Measurements from ENCODE around the gene SSH2.
"Not testable (repeated sequence)": the region's sequence is repeated elsewhere in the genome, so short reads cannot be mapped to it uniquely, and the experiment has no call there.

The SSH2 gene

DNA sequence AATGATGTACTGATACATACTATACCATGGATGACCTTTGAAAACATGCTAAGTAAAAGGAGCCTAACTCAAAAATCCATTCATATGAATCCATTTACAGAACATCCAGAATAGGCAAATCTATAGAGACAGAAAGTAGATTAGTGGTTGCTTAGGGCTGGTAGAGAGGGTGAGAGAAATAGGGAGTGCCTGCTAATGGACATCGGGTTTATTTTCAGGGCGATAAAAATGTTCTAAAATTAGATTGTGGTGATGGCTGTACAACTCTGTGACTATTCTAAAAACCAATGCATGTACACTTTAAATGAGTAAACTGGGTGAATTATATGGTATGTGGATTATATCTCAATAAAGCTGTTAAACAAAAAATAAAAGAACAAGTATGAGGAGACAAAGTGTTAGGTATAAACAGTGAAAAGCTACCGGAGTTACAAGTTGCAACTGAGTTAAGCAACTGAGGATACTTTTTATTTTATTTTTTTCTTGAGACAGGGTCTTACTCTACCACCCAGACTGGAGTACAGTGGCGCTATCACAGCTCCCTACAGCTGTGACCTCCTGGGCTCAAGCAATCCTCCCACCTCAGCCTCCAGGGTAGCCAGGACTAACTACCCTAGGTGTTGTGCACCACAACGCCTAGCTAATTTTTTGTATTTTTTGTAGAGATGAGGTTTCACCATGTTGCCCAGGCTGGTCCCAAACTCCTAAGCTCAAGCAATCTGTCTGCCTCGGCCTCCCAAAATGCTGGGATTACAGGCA, 231.8 kb downstream of the SSH2 start:
- DNase-seq: no peak

DNA sequence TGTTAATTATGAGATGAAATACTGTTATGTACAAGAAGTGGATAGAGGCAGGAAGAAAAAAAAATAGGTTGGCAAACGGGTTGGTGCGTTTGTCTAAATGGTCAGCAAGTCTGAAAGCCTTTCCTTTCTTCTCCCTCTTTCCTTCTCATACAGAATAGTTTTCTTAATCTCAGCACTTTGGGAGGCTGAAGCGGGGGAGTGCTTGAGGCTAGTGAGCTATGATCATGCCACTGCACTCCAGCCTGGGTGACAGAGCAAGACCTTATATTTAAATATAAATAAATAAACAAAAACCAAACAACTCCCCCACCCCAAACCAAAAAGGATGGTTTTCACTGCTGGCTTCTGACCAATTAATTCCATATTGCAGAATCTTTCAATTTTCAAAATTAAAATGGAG, 232.7 kb downstream of the SSH2 start:
- no peak for DNase-seq

DNA sequence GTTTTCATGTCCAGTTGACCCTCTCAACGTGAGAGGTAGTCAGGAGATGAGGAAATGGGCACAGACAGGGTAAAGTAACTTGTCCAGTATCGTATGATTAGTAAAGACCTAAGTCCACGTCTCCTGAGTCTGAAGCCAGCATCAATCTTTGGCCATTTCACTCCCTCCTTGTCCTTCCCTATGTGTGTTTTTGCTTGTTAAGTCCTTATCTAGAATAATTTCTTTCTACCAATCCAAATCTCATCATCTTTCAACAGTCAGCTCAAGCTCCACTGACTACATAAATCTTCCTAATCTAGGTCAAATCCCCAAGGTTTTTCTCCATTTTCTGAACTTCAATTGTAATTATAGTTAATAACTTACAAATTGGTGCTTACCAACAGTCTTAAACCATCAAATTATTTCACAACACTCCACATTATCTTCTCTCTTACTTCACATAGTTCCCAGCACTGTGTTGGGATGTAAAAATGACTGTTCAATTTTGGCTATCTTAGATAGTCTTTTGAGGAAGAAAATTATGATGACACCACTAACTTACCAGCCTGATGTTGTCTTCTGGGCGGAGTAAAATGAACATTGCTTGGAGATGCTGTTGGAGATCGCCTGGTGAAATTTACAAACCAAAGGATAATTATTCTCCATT, 235.0 kb downstream of the SSH2 start:
- DNase-seq: no peak

DNA sequence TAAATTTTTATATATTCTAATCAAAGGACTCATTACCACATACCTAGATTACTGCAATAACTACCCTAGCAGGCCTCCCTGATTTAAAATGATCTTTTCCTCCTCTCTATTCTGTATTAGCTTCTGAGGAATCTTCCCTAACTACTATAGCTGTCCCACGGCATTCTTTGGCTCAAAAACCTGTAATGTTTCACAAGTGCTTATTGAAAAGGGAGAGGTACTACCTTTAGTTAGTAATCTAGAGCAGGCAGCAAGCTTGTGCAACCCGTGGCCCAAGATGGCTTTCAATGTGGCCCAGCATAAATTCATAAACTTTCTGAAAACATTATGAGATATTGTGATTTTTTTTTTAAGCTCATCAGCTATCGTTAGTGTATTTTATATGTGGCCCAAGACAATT, 236.3 kb downstream of the SSH2 start:
- no peak for DNase-seq

DNA sequence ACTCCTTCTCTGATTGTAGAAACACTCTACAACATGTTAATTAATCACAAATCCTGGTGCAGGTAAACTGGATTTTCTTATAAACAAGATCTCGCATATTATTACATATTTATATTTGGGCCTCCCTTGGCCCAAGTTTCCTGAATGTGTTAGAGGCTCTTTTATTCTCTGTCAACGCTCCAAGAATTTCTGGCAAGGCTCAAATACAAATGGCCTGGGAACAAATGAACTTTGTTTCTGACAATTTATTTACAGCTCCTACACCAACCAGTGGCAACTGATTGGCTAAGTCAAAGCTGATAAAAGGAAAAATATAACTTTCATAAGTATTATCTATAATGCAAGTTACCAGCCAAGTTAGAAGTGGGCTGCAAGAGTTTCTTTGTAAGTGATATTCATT, 242.4 kb downstream of the SSH2 start:
- no peak for DNase-seq

DNA sequence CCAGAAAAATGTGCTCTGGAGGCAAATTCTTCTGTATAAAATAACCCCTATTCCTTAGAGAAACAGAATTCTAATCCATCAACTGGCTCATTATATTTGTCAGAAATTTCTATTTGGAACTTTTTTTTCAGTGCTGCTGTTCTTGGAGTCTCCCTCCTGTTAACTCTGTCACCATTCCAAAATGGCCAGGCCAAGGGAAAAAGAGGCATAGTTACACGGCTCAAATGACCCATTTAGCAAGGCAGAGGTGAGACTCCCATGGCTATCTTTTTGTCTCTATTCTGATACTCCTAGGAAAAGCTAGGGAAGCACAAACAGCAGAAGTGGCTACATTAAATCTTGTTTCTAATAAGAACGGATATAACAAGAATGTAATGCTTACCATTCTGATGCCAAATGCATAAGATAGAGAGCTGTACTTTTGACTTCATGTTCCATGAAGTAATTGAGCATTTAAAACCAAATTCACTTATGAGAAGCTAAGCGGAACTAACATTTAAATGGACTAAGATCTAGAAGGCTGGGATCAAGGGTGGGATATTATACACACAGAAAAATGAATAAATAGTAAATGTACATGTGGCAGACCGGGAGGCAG, 242.9 kb downstream of the SSH2 start:
- no peak for DNase-seq

DNA sequence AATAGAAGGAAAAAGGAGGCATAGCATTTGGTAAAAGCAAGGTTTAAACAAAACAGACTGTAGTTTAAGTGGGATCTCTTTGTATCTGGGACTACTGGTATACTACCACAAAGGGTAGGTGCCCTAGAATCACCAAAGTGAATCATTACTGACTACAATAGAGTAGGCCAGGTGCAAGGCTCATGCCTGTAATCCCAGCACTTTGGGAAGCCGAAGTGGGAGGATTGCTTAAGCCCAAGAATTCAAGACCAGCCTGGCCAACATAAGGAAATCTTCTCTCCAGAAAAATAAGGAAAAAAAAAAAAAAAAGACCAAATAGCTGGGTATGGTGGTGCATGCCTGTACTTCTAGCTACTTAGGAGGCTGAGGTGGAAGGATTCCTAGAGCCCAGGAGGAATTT, 246.5 kb downstream of the SSH2 start:
- DNase-seq: no peak

DNA sequence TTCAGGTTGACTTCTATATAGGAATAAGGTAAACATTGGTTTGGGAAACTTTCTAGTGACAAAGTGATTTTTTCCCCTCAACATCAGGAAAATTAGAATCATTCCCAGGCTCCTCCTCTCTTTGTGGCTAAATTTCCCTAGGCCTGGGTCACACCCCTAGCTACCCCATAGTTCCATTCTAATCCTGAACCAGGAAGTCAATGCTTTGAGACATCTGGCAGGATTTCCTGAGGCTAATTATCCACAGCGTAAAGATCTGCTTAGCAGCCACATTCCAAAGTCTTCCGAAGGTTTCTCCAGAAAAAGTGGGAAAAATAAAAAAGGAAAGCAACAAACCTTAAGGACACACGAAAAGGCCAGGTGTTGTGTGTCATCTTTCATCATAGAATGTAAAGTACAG, 247.0 kb downstream of the SSH2 start:
- no peak for DNase-seq

DNA sequence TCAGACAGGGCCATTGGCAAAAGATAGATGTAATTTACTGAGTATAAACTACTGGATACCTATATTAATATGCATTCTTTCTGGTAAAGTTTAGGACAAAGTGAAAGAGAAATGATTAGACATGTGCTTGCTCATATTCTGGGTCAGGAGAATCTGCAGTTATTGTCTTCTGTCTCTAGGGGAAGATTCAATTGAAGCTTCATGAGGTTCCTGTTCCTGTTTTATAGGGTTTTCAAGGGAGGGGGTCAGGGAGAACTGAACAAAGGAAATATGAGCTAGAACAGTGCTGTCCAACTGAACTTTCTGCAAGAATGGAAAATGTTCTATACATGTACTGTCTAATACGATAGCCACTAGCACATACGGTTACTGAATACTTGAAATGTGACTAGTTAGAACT, 248.0 kb downstream of the SSH2 start:
- DNase-seq: no peak

DNA sequence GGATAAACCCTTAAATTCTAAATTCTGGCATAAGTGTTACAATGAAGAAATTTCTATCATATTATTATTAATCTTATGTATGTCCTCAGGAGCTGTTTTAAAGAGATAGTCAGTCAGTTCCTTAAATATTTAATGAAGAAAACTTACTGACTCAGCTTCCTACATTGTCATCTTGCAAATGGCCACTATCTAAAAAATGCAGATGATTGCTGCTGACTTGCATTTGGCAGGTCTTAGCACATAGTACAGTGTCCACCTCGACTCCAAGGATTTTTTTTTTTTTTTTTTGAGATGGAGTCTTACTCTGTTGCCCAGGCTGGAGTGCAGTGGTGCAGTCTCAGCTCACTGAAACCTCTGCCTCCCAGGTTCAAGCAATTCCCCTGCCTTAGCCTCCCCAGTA, 252.2 kb downstream of the SSH2 start:
- no peak for DNase-seq

DNA sequence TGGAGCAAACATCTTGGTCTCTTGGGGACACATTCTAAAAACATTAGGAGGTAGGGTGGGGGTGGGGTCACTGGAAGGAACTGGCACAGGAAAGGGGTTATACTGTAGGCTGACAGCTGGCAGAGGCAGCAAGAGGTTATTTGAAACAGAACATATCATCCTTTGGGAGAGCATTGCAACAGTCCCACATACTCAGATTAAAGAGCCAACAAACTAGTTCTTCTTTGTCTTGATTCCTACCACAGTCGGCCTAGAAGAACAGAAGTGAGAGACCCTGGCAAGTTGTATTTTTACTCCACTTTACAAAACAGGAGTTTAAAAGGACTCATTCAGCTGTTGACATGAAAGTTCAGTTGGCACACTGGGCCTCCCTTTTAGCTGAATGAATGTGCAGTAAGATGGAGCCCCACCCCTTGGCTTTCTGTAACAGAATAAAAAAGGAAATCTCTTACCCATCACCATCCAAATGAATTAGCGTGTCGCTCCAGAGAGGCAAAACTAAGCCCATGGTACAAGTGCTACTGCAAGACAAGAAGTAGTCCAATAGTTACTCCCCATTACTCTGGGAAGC, 252.7 kb downstream of the SSH2 start:
- DNase-seq: no peak

DNA sequence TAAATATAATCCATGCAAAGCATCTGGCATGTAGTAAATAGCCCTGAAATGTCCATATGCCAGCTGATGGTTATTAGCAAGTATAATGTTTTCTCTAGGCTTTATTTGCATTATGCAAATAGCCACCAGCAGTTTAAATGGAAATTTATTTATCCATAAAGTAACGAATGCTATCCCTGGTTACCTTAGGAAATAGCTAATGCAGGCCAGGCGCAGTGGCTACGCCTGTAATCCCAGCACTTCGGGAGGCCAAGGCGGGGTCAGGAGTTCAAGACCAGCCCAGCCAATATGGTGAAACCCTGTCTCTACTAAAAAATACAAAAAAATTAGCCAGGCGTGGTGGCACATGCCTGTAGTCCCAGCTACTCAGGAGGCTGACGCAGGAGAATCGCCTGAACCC, 254.1 kb downstream of the SSH2 start:
- not testable (repeated sequence) for DNase-seq

DNA sequence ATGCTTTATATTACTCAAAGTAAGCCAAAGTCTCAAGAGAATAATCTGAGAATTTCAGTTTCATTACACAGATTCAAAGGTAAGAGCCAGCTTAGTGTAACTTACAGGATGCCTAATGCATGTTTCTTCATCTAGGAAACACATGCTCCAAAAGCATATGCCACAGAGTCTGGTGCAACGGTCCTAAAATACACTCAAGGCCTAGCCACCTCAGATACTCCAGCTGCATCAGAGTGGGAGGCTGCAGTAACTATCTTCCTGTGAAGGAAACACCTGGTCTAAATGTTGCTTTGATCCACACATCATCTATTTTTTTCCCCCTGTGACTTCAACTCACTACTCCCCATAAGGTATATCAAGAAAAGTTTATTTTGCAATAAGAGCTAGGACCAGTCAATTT, 255.7 kb downstream of the SSH2 start:
- DNase-seq: no peak

DNA sequence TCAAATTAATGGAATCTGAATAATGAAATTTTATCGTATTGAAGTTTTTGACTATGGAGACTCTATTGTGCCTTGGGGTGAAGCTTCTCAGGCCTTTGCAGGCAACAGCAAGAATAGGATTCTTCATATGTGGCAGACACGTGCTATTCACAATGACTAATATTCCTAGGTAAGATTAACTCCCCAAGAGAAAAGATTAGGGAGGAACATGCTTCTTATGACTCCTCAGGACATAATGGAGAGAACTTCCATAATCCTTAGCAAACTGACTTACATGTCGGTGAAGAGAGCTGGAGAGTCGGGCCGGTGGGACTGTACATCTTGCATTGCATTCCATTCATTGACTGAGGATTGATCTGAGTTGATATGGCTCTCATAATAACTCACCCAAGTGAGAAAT, 258.4 kb downstream of the SSH2 start:
- DNase-seq: no peak

DNA sequence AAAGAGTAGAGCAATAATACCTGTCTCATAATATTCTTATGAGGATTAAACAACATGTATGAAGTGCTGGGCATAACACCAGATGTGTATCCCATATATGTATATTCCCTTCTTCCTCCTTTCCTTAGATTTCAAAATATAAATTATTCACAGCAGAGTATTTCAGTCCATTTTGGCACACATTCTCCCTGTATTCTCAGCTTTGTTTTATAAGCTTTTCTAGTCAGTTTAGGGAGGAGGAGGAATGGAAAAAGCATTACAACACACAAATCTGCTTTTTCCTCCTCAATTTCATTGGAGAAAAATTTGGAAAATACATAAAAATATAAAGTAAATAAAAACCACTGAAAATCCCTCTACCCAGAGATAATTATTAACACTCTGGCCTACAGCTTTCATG, 260.8 kb downstream of the SSH2 start:
- no peak for DNase-seq

DNA sequence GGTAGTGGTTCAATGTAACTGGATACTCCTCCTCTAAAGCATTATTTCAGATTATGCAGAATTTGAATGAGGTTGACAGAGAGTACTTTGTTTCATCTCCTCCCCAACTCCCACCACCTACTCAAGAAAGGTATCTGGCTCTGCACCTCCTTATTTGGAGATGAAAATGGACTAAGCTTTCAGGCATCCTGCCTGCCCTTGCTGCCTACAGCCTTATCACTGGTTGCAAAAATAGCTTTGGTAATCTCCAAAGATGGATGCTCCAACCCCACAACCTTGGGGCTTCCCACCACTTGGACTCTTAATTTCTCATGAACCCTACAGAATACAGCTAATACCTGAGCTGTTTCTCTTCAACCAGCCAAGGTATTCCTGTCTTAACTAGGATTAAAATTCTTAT, 262.1 kb downstream of the SSH2 start:
- no peak for DNase-seq

DNA sequence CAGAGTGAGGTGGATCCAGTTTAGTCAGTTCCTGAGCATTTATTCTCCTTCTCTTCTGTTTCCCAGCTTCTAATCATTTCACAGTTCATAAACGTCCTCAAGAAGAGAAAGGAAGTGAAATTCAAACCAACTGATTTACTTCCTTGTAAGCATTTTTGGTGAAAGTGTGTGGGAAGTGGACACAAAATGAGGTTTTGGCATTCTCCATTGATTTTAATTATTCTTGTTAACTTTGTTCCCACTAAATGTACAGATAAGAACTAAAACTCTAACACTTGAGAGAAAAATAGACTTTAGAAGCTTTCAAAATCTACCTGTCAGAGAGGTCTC, 264.6 kb downstream of the SSH2 start:
- no peak for DNase-seq

DNA sequence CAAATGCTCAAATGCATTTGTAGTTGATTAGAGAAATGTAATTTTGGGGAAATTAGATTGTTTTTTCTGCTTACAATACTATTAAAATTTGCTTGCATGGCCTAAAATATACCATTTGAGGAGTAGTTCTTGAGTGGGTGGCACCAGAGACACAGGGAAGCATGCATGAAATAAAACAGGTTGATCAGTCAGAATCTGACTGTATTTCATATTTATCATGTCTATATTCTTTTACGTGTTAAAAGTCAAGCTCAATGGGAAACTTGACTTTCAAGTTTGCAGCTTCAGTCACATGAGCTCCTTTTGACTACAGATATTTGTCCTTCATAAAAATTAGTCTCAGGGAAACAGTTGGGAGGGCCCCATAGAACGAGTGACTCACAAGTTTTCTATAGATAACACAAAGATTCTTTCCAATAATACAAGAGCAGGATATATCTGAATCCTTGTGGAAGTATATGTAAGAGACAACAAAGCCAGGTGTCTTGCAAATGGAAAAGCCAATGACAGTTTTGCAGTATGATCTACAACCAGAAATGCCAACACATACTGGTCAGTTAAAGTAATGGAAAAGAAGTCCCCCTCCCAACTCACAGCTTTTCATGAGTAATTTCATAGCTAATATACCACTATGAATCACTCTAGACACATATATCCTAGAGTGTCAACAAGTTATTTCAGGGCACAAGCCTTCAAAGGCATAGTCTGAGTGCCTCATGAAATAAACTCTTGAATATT, 265.1 kb downstream of the SSH2 start:
- DNase-seq: no peak

DNA sequence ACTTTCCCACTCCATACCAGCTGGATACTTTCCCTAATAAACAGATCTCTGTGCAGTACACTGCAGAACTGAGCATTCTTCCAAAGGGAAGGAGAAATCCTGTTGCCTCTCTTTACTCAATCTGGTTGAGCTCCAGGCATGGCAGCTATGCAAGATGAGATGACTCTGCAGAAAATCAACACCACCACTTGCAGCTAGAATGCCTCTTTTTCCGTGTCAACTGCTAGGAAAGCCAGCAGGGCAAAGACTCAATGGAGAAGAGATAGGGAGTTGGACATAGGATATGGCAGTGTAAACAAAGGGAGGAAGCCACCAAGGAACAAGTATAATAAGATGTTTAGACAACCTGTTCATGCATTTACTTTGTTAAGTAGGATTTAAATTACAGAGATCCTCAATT, 266.9 kb downstream of the SSH2 start:
- no peak for DNase-seq

DNA sequence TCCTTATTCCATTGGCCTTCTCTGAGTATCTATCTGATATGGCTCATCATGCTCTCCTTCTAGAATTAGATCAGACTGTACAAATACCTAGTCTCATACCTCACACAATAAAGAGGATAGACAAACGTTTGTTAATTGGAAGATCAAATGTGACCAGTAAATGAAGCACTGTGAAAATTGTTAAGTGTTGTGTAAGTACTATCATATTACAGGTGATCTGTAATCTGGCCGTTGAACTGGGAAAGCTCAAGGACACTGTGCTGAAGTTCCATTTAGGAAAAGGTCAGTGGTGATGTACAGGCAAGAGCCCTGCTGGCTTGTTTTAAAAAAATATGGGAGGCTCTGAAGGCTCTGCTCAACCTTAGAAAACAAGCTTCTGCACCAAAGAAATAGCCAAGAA, 268.8 kb downstream of the SSH2 start:
- no peak for DNase-seq

DNA sequence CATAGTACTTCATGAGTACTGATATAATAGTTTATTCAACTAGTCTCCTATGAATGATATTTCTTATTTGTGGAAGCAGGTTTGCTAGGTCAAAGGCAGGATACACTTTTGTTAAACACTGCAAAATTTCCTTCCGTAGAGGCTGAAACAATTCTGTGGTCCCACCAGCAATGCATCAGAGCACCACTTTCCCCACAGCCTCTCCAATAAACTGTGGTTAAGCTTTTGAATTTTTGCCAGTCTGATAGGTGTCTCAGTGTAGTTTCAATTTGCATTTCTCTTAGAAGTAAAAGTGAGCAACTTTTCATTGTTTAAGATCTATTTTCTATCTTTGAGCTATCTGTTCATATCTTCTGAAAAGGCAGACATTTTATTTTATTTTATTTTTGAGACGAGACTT, 270.9 kb downstream of the SSH2 start:
- no peak for DNase-seq

DNA sequence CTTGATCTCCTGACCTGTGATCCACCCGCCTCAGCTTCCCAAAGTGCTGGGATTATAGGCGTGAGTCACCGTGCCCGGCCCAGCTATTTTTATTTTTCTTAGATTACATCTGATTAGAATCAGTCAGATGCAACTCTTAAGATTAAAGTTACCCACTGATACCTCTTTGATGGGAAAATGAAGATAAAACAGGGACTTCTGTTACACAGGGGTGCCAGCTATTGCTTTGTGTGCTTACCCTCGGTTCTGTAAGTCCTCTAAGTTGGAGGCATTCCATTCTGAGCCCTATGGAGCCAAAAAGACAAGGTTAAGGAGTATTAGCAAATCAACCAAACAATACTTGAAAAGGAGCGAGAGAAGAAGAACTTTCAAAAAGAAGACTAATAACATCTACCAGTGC, 274.7 kb downstream of the SSH2 start:
- DNase-seq: no peak

DNA sequence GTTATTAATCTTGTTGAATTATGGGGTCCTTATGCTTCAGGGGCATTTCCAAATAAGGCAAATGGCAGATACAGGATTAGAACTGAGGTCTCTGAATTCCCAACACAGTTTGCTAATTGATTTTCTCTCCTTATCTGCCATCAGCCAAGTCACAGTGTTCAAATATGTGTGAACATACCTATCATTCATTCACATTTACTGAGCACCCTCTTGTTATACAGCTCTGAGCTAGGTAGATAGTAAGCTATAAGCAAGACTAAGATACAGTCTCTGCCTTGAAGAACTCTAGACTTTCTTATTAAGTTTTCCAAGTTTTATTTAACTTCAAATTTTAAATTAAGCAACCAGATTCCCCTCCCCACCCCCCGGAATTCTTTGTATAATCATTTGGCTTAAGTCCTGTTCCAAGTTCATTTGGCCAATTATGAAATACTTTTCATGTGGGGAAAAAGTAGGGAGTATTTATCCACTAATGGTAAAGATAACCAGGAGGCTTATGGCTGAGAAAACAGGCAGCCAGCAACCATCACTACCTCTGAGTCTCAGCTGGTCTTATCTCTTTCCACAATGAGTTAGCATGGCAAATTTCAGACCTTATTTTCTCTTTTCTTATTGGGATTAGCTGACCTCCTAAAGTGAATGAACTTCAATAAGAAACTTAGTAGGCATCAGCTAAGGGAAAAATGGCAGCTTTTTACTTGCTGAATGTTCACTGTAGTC, 275.9 kb downstream of the SSH2 start:
- no peak for DNase-seq
